IgD-negative memory B cell (primary cell): ENCODE measurements around the gene PSMD11. TPM values are rescaled to one million over a fixed set of nuclear protein-coding genes. Genes with fewer than 3 reads are reported as not detected.

Experiments
- H3K27ac Mint-ChIP-seq, 3 donors: one replicate each; pipeline ENCODE4 v1.8.0; 2020 to 2022; ENCODE audit warnings: mild to moderate bottlenecking in 3 of 3, mixed read lengths in 3 of 3, moderate library complexity in 1 of 3
- H3K27me3 Mint-ChIP-seq: one replicate; pipeline ENCODE4 v1.8.0; 2021; ENCODE audit warnings: mixed read lengths
- H3K36me3 Mint-ChIP-seq: one replicate; pipeline ENCODE4 v1.8.0; 2020; ENCODE audit warnings: mild to moderate bottlenecking, mixed read lengths
- H3K4me1 Mint-ChIP-seq, 3 donors: one replicate each; pipeline ENCODE4 v1.8.0; 2020 to 2022; ENCODE audit warnings: mixed read lengths in 3 of 3, mild to moderate bottlenecking in 1 of 3
- H3K4me3 Mint-ChIP-seq, 4 donors: one replicate each; pipeline ENCODE4 v1.8.0; 2020 to 2022; ENCODE audit warnings: mild to moderate bottlenecking in 4 of 4, mixed read lengths in 4 of 4, moderate library complexity in 3 of 4
- H3K9me3 Mint-ChIP-seq, 3 donors: one replicate each; pipeline ENCODE4 v1.8.0; 2020 to 2021; ENCODE audit warnings: mixed read lengths in 3 of 3, mild to moderate bottlenecking in 1 of 3
- polyA plus RNA-seq: library from polyadenylated mRNA; unstranded; fragments of 300-500 nt; fragmentation: Illumina TruSeq; gene quantifications from one replicate; pipeline ENCODE4 v1.2.3, GENCODE V29; 2021

Gene PSMD11
- polyA plus RNA-seq, 1 donor from 2014 or later, result 126 TPM

DNA sequence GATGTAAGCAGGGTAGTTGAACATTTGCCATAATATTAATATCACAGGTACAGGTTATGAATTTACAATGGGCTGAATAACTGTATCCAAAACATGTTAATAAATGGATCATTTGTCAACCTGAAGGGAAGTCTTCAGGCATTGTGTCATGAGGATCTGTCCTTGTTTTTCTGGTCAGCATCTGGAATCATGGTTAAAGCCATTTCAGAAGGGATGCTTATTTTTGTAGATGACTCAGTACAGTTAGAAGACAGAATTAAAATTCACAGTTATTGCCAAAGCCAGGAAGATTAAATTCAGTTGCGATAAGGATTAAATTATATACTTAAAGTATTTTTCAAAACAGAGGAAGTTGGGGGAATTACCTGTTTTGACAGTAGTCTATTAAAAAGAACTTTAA is 8.0 kb downstream of the PSMD11 start:
- no peak overlapping the region for H3K4me3 Mint-ChIP-seq
- H3K9me3 Mint-ChIP-seq, result no peaks in the 10 kb centered on the region
- H3K36me3 Mint-ChIP-seq, result peaks cover 5% of the 10 kb centered on the region
- no peaks in the 10 kb centered on the region for H3K27me3 Mint-ChIP-seq
- H3K27ac Mint-ChIP-seq, result peak overlapping the region in 1 of 3 donors; percentile 46
- peaks cover 4 to 13% (median 6%) of the 10 kb centered on the region in 3 donors for H3K4me1 Mint-ChIP-seq

DNA sequence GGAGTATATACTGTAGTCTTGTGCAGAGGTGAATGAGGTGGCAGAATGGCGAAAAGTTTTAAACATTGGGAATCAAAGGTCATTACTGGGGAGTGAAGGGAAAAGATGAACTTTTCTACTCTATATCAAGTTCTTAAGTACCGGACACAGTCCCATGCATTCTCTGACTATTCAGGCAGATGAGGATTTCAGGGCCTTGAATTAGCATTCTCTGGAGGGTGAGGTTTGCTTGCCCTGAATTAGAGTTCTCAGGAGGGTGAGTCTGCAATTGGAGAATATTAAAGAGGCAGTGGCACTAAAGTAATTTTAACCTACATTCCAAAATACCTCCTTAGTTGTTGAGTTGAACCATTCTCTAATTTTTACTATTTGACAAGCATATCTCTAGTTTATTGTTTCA is 9.1 kb downstream of the PSMD11 start:
- H3K4me3 Mint-ChIP-seq, result no peak overlapping the region
- H3K9me3 Mint-ChIP-seq, result no peaks in the 10 kb centered on the region
- no peaks in the 10 kb centered on the region for H3K27me3 Mint-ChIP-seq
- H3K4me1 Mint-ChIP-seq, result peaks cover 3 to 10% (median 5%) of the 10 kb centered on the region in 3 donors
- H3K27ac Mint-ChIP-seq, result no peak overlapping the region
- H3K36me3 Mint-ChIP-seq, result peaks cover 3% of the 10 kb centered on the region

DNA sequence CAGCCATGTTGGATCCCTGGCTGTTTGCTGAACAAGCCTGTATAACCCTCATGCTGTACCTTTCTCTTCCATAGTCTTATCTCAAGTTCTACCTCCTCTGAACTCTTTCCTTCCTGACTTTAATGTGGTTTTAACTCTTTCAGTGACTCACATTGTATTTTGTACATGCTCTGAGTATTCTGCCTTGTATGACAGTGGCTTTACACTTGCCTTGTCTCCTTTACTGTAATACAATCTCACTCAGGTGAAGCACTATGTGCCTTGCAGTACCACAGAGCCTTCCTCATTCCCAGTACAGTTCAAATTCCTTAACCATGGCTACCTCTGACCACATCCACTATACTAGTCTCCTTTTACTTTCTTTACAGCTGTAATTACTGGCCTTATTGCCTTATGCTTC is 14.1 kb downstream of the PSMD11 start:
- no peaks in the 10 kb centered on the region for H3K9me3 Mint-ChIP-seq
- no peaks in the 10 kb centered on the region for H3K27me3 Mint-ChIP-seq
- H3K4me3 Mint-ChIP-seq, result no peak overlapping the region
- H3K4me1 Mint-ChIP-seq, result peaks cover 12 to 16% (median 13%) of the 10 kb centered on the region in 3 donors
- H3K36me3 Mint-ChIP-seq, result peaks cover 6% of the 10 kb centered on the region
- no peak overlapping the region for H3K27ac Mint-ChIP-seq

DNA sequence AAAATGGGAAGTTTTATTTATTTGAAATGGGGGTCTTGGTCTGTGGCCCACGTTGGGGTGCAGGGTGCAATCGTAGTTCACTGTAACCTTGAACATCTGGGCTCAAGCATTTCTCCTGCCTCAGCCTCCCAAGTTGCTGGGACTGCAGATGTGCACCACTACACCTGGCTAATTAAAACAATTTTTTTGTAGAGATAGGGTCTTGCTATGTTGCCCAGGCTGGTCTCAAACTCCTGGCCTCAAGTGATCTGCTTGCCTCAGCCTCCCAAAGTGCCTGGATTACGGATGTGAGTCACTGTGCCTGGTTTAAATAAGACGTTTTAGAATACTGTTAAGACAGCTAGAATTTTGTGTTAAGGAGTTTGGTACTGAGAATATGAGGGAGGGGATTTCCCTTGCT is 15.7 kb downstream of the PSMD11 start:
- no peaks in the 10 kb centered on the region for H3K9me3 Mint-ChIP-seq
- H3K27me3 Mint-ChIP-seq, result no peaks in the 10 kb centered on the region
- no peak overlapping the region for H3K4me3 Mint-ChIP-seq
- H3K4me1 Mint-ChIP-seq, result peaks cover 12 to 14% (median 13%) of the 10 kb centered on the region in 3 donors
- H3K27ac Mint-ChIP-seq, result no peak overlapping the region
- H3K36me3 Mint-ChIP-seq, result peaks cover 6% of the 10 kb centered on the region

DNA sequence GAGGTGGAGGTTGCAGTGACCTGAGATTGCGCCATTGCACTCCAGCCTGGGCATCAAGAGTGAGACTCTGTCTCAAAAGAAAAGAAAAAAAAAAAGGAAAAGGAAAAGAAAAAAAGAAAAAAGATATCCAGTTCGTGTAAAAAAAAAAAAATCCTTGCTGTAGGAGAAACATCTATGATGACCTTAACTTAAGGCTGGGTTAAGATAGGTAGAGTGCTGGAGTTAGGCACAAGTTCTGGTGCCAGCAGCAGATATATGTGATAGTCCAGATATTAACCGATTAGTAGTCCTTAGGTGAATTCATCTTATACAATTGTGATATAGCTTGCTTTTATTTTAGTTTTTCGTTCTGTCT is 17.2 kb downstream of the PSMD11 start:
- H3K9me3 Mint-ChIP-seq, result no peaks in the 10 kb centered on the region
- peaks cover 11 to 13% (median 12%) of the 10 kb centered on the region in 3 donors for H3K4me1 Mint-ChIP-seq
- peaks cover 4% of the 10 kb centered on the region for H3K36me3 Mint-ChIP-seq
- H3K27me3 Mint-ChIP-seq, result no peaks in the 10 kb centered on the region
- H3K27ac Mint-ChIP-seq, result peak overlapping the region in 1 of 3 donors; percentile 57
- peak overlapping the region in 1 of 4 donors; percentile 41 for H3K4me3 Mint-ChIP-seq

DNA sequence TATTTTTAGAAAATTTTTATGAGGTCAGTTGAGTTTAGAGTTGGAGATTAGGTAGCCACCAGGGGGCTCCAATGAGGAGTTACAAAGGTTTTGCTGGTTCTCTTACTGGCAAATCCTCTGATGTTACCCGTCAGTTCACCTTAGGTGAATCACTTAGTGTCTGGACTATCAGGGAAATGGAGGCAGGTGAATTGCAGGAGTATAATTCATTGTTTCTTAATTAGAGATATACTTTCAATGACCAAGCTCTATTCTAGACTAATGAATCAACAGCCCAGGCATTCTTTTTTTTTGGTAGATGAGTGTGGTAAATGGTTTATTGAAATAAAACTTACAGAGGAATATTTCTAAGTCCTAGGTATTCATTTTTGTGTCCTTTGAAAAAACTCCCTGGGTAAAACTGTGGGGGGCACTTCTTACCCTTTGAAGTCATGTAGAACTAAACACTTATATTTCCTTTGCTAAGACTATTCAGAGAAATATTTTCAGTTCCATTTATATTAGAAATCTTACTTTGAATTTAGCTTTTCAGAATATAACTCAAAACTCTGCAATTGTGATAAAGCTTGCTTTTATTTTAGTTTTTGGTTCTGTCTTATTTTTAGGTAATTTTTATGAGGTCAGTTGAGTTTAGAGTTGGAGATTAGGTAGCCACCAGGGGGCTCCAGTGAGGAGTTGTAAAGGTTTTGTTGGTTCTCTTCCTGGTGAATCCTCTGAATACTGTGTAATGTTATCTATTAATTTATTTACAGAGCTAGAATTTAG is 17.7 kb downstream of the PSMD11 start:
- H3K9me3 Mint-ChIP-seq, result no peaks in the 10 kb centered on the region
- H3K4me3 Mint-ChIP-seq, result peak overlapping the region in 2 of 4 donors; percentile 41 to 89
- peaks cover 4% of the 10 kb centered on the region for H3K36me3 Mint-ChIP-seq
- peak overlapping the region in 1 of 3 donors; percentile 57 for H3K27ac Mint-ChIP-seq
- peaks cover 11 to 13% (median 11%) of the 10 kb centered on the region in 3 donors for H3K4me1 Mint-ChIP-seq
- no peaks in the 10 kb centered on the region for H3K27me3 Mint-ChIP-seq

DNA sequence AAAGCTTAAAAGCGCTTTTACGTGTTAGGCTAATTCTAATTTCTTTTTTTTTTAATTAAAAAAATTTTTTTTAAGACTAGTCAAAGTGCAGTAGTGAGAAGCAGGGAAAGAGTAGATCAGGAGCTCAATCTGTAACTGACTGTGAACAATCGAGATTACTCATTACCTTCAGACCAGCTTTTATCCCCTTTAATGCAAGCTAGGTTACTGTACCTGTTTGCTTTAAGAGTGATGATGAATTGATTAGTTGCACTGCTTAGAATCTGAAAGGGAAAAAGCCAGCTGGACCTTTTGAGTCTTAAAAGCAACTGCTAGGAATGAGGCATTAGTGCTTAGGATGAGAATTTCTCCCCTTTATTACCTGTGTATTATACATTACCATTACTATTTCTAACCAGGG is 19.0 kb downstream of the PSMD11 start:
- H3K9me3 Mint-ChIP-seq, result peaks cover 0 to 3% (median 0%) of the 10 kb centered on the region in 3 donors
- H3K4me3 Mint-ChIP-seq, result no peak overlapping the region
- H3K4me1 Mint-ChIP-seq, result peaks cover 10 to 16% (median 13%) of the 10 kb centered on the region in 3 donors
- H3K27me3 Mint-ChIP-seq, result no peaks in the 10 kb centered on the region
- no peak overlapping the region for H3K27ac Mint-ChIP-seq
- H3K36me3 Mint-ChIP-seq, result peaks cover 6% of the 10 kb centered on the region

DNA sequence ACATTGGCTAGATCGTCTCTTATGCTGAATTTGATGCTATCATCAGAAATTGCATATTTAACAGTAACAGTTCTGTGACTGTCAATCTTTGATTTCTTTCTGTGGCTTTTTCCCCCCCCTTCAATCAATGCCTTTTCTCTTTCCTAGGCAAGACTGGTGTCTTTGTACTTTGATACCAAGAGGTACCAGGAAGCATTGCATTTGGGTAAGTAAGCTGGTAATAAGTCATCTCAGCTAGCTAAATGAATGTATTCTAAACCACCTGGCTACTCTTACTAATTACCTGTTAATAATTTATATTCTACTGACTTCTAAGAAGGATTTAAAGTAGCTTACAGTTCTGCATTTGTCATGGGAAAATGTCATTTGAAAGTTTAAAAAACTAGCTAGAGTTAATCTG is 20.1 kb downstream of the PSMD11 start:
- Mint-ChIP-seq H3K4me3 (no peak overlapping the region), H3K9me3 (peaks cover 0 to 3% (median 0%) of the 10 kb centered on the region in 3 donors), H3K27ac (no peak overlapping the region), H3K4me1 (peaks cover 8 to 20% (median 9%) of the 10 kb centered on the region in 3 donors), H3K36me3 (peaks cover 6% of the 10 kb centered on the region), H3K27me3 (no peaks in the 10 kb centered on the region)

DNA sequence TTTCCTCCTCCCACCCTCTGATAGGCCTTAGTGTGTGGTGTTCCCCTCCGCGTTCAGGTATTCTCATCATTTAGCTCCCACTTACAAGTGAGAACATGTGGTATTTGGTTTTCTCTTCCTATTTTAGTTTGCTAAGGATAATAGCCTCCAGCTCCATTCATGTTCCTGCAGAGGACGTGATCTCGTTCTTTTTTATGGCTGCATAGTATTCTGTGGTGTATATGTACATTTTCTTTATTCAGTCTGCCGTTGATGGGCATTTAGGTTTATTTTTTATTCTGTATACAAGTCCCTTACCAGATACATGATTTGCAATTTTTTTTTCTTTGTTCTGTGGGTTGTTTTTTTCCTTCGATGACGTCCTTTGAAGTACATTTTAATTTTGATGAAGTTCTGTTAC is 23.6 kb downstream of the PSMD11 start:
- no peak overlapping the region for H3K4me3 Mint-ChIP-seq
- H3K36me3 Mint-ChIP-seq, result peaks cover 4% of the 10 kb centered on the region
- no peaks in the 10 kb centered on the region for H3K27me3 Mint-ChIP-seq
- H3K4me1 Mint-ChIP-seq, result peaks cover 0 to 9% (median 0%) of the 10 kb centered on the region in 3 donors
- H3K9me3 Mint-ChIP-seq, result peaks cover 0 to 3% (median 0%) of the 10 kb centered on the region in 3 donors
- no peak overlapping the region for H3K27ac Mint-ChIP-seq

DNA sequence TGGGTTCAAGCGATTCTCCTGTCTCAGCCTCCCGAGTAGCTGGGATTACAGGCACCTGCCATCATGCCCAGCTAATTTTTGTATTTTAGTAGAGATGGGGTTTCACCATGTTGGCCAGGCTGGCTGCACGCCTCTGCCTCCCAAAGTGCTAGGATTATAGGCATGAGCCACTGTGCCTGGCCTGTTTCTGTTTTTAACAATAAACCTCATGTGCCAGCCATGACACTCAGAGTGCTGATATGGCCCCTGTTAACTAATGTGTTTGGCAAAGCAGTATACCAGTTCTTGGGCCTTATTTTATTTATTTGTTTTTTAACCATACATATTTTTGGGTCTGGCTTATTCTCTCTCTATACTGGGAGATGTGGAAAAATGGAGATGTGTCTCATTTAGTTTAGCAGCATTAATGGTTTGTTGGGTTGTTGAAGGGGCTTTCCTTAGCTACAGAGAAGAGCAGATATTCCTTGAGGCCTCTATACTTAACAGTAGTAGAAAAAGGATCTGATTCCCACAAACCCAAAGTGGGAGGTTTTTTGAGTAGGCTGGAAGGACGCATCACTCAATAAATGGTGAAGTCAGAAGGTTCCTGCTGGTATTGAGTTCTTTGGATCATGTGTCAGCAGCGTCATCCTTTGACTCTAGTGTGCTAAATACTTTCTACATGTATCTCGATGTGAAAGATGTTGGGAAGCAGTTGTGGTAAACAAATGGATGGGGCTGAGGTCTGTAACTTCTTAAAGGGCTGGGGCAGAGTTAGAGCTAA is 26.3 kb downstream of the PSMD11 start:
- Mint-ChIP-seq H3K27ac (no peak overlapping the region), H3K27me3 (no peaks in the 10 kb centered on the region), H3K4me3 (no peak overlapping the region), H3K36me3 (peaks cover 4% of the 10 kb centered on the region), H3K4me1 (peaks cover 0 to 9% (median 0%) of the 10 kb centered on the region in 3 donors), H3K9me3 (peaks cover 0 to 3% (median 0%) of the 10 kb centered on the region in 3 donors)

DNA sequence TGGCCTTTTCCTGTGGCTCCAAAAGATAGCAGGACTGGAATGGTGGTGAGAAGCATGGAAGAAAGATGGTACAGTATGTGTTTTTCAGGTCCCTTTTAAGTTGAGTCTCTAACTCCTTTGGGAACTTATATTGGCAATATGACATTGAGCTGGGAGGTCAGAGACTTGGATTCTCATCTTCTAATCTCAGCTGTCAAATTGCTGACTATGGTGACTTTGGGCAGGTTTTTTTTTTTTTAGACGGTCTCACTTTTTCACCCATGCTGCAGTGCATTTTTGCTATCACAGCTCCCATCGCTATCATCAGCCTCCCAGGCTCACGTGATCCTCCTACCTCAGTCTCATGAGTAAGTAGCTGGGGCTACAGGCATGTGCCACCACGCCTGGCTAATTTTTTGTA is 27.3 kb downstream of the PSMD11 start:
- Mint-ChIP-seq H3K36me3 (peaks cover 4% of the 10 kb centered on the region), H3K9me3 (peaks cover 0 to 3% (median 0%) of the 10 kb centered on the region in 3 donors), H3K4me1 (peaks cover 0 to 9% (median 0%) of the 10 kb centered on the region in 3 donors), H3K27me3 (no peaks in the 10 kb centered on the region), H3K27ac (no peak overlapping the region), H3K4me3 (no peak overlapping the region)

DNA sequence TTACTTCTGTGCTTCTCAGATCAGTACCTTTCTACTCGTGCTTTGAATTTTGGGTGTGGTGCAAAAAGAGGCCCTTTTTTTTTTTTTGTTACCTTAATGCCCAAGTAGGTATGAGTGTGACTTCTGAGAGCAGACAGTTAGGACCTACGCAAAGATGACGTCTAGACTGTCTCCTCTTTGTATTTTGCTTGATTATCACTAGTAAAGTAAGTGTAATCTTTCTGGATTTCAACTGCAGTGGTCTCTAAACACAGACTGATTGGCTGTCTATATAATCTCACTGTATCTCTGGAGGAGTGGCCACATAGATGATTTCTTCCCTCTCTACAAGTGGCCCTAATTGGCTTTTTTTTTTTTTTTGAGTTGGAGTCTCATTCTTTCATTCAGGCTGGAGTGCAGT is 30.9 kb downstream of the PSMD11 start:
- no peak overlapping the region for H3K27ac Mint-ChIP-seq
- no peaks in the 10 kb centered on the region for H3K36me3 Mint-ChIP-seq
- no peaks in the 10 kb centered on the region for H3K27me3 Mint-ChIP-seq
- no peak overlapping the region for H3K4me3 Mint-ChIP-seq
- H3K9me3 Mint-ChIP-seq, result no peaks in the 10 kb centered on the region
- H3K4me1 Mint-ChIP-seq, result no peaks in the 10 kb centered on the region

DNA sequence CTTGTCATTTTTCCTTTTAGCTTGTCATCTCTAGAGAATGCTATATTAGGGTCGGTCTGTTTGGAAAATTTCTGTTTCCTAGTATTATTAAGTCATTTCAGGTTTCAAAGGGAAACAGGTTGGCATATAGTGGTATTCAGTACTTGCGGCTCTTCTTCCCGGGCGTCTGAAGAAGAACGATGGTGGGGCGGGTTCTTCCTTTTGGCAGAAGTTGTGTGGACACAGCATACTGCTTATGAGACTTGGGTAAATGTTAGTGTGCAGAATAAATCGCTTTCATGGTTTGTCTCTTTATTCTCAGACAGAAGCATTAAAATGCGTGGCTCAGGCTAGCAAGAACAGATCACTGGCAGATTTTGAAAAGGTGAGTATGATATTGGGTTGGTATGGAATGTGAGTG is 32.9 kb downstream of the PSMD11 start:
- H3K9me3 Mint-ChIP-seq, result no peaks in the 10 kb centered on the region
- H3K27ac Mint-ChIP-seq, result no peak overlapping the region
- H3K36me3 Mint-ChIP-seq, result peaks cover 1% of the 10 kb centered on the region
- no peaks in the 10 kb centered on the region for H3K4me1 Mint-ChIP-seq
- no peaks in the 10 kb centered on the region for H3K27me3 Mint-ChIP-seq
- no peak overlapping the region for H3K4me3 Mint-ChIP-seq

DNA sequence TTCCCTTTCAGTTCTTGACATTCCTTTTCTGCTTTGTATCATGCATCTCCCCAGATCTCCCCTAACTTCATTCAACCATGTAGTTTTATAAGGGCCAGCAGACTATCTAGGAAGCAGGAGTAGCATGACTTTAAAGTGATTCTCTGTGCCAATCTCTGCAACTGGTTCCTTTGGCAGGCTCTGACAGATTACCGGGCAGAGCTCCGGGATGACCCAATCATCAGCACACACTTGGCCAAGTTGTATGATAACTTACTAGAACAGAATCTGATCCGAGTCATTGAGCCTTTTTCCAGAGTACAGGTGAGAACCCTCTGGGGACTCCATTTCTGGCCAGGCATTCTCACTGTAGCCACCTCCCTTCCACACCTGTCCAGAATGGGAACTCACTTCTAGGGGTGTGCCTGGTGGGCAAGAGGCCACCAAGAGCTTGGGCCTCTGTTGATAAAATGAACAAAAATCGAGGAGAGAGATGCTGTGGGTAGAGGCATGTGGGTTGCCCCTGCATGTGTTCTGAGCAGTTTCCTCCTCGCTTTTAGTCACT is 34.8 kb downstream of the PSMD11 start:
- Mint-ChIP-seq H3K27ac (peak overlapping the region in 2 of 3 donors; percentile 33 to 80), H3K9me3 (no peaks in the 10 kb centered on the region), H3K4me1 (peaks cover 0 to 6% (median 4%) of the 10 kb centered on the region in 3 donors), H3K36me3 (peaks cover 1% of the 10 kb centered on the region), H3K4me3 (peak overlapping the region in 1 of 4 donors; percentile 48), H3K27me3 (no peaks in the 10 kb centered on the region)

DNA sequence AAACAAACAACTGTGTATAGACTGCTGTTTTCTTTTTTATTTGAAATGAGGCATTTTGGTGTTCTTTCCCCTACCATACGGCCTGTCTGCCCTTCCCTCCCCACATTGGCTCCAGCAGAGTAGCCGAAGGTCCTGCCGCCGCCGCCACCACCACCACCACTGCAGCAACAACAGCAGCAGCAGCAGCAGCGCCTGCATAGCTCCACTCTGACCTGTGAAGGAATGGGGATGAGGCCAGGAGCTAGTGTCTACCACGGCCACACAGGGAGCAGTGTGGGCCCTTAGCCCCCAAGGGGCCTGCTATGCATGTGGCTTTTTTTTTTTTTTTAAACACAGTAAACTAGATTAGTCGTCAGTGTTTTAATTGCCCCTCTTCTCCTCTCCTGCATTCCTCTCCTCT is 36.9 kb downstream of the PSMD11 start:
- no peak overlapping the region for H3K27ac Mint-ChIP-seq
- H3K4me3 Mint-ChIP-seq, result no peak overlapping the region
- H3K9me3 Mint-ChIP-seq, result no peaks in the 10 kb centered on the region
- H3K36me3 Mint-ChIP-seq, result peaks cover 1% of the 10 kb centered on the region
- H3K4me1 Mint-ChIP-seq, result peaks cover 5 to 7% (median 6%) of the 10 kb centered on the region in 3 donors
- no peaks in the 10 kb centered on the region for H3K27me3 Mint-ChIP-seq
